Measurements from ENCODE around the gene SRP9.

SRP9 gene, protein sequence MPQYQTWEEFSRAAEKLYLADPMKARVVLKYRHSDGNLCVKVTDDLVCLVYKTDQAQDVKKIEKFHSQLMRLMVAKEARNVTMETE

DNA sequence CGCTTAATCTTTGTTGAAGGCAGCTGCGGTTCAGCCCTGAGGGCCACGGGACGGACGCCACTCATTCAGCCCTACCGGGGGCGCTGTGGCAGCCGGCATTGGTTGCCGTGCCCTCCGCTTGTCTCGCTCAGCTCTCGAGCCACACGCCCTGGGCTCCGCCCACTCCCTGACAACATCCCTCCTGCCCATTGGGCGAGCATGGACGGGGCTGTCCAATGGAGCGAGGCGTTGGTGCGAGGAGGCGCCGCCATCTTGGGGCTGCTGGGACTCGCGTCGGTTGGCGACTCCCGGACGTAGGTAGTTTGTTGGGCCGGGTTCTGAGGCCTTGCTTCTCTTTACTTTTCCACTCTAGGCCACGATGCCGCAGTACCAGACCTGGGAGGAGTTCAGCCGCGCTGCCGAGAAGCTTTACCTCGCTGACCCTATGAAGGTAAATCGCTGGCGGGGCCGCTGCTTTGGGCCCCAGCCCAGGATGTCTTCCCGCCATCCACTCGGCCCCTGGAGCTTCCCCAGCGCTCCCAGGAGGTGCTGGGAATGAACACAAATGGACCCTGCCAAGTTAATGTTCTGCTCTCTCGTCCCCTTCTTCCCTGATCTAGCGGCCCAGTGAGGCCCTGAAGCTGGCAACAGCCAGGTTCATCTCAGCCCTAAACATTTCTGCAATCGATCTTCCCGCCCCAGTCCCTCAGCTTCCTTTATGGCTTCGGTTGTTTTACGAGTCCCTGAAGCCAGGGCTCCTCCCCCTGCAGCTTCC, at the start of gene SRP9:
Gene SRP9, plus strand, starts transcription at position 244 of the 754 bp plus-strand sequence. Its CDS starts 115 bp downstream, at position 359.
- peak; percentile 96 for DNase-seq

DNA sequence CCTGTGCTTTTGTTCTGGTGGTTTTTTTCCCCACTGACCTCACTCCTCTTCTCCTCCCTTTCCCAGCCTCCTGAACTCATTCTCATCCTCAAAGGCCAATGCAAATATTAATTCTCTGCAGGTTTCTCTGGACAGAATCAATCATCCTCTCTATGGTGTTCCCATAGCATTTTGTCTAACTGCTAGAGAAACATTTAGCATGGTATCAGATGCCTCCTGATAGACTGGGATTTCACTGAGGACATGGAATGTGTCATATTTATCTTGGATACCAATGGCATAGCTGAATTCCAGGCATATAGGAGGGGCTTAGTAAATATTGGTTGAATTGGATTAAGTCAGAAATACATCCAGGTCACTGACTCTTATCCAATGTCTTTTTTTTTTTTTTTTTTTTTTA, 46.1 kb upstream of the SRP9 start:
- no peak for DNase-seq

DNA sequence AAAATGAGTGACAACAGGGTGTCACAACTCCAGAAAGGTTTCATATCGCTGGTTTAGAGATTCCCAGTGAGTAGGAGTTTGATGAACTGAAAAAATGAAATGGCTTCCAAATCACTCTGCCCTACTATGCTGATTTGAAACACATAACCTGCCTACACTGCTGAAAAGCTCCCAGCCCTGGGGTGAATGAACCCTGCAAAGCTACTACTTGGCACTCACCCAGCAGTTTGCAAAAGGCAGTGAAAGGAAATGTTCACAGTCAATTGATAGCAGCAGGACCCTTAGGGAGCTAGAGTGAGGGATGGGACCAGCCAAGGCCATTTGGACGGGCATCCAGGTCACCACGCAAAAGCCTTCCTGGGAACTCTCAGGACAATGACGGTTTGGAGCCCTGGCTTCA, 44.4 kb upstream of the SRP9 start:
- no peak for DNase-seq

DNA sequence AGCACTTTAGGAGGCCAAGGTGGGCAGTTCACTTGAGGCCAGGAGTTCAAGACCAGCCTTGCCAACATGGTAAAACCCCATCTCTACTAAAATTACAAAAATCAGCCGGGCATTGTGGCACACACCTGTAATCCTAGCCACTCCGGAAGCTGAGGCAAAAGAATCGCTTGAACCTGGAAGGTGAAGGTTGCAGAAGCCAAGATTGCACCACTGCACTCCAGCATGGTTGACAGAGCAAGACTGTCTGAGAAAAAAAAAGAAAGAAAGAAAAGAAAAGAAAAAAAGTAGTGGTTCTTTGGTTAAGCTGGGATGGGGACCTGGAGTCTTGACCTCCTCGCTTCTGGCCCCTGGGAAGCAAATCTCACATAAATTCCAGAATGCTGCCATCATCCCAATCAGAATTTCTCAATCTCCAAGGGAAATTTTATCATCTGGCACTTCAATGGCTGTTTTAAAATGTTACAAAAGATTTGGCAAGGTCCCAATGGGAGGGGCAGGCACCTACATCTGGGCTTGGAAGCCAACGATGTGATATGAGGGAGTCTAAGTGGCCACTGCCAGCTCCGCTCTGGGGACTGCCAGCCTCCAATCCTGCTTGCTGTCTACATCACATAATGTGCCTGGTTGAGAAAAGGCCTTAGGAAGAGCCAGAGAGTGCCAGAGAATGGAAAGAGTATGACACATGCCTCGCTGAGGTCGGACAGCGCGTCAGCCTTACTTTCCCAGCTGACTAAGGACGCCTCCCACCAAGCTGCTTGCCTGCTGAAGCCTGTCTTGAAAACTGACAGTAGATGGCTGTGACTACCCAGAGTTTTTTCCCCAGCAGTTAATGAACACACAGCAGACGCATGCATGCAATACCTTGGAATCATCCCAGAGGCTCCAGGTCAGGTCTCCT, 42.1 kb upstream of the SRP9 start:
- DNase-seq = peak; percentile 76

DNA sequence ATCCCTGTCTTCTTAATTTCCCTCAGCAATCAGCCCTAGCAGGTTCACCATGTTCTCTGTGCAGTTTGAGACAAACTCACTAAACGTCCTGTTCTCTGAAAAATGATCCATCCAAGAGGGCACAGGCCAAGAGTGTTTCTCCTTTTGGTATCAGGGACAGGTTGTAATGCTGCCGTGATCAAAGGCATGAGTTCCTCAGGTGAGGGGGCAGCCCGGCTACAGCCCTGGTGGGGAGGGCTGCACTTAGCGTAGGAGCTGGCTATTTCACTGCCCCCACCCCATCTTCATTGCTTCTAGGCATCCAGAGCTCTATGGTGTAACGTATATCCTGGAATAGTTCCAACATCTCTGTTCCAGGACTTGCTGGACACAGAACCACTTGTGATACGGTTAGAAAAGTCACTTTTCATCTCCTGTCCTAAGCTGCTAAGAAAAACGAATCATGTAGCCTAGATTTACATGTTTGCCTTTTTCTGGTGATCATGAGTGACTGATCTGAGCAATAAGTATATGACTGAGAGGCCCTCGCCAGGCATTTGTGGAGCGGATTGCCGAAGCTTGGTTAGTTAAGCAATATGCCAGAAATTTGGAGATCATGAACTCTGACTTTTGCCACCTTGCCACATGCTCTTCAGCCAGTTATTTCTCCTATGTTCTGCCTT, 41.1 kb upstream of the SRP9 start:
- no peak for DNase-seq

DNA sequence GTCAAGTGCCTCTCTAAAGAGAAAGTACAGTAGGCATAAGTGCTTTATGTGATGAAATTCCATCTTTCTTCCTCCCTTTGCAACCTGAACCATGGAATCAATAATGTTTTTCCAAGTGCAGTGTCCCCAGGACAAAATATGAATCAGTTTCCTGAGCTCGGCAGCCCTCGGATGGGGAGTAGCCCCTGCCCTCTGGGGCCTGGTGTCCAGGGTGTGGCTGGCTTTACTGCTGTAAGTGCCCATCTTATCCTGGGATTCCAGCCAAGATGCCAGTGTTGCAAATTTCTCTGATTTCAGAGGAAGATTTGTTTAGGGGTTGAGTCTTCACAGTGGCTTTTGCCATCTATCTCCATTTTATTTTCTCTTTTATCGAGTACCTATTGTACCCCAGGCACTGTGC, 40.5 kb upstream of the SRP9 start:
- no peak for DNase-seq

DNA sequence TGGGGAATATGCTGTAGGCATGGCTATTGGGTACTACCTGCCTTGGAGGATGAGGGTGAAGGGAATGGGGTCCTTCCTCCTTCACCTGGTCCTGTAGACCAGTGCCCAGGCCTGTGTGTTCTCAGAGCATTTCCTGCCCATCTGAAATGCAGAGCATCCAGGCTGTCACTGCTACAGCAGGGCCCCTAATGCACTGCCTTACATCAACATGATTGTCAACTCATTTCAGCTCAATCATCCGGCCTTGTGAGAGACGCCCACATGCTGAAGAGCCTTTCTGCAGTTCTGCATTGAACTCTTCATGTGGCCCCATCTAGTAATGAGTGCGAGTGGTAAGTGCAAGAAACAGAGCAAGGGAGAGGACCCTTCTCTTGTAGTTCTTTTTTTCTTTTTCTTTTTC, 39.8 kb upstream of the SRP9 start:
- no peak for DNase-seq

DNA sequence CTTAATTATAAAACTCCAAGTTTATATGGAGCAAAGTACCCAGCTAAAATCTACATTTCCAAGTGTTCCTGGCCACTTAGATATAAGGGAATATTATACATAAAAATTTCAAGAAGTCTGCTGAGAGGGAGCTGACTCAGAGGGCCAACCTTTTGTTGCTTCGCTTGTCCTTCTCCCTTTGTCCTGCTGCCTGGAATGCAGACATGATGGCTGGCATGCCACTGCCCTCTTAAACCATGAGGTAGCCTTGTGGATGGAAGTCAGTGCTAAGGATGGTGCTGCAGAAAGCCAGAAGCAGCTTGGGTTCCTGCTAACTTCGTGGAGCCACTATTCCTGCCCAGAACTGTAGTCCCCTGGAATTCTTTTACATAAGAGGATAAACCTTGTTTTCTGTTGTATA, 38.9 kb upstream of the SRP9 start:
- DNase-seq = no peak

DNA sequence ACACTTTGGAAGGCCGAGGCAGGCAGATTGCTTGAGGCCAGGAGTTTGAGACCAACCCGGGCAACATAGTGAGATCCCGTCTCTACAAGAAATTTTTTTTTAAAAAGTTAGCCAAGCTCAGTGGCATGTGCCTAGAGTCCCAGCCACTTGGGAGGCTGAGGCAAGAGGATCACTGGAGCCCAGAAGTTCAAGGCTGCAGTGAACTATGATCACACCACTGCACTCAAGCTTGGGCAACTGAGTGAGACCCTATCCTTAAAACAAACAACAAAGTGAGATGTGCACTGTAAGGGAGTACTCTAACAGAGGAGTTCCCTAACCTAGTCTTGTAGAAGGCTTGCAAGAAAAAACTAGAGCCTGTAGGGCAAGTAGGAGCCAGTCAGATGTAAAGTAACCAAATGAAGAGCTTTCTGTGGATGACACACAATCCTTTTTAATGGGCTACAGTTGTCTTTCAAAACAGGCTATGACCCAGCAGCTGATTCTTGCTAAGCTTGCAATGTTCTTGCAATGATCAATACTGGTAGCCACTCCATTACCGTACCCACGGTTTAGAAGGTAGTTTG, 38.0 kb upstream of the SRP9 start:
- no peak for DNase-seq

DNA sequence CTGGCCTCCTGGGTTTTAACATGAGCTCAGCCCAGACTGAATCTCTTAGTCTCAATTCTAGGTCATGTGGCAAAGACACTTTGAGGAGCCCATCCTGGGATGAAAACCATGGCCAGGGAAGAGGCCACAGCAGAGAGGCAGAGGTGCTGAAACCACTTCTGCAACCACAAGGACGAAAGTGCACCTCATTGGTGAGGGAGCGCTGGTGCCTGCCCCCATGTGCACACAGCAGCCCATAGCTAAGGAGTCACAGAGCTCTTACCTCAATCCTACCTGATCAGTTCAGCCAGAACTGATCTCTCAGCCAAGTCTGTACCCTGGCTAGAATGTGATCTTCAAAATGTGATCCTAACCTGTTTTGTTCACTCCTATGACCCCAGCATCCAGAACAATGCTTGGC, 32.9 kb upstream of the SRP9 start:
- no peak for DNase-seq

DNA sequence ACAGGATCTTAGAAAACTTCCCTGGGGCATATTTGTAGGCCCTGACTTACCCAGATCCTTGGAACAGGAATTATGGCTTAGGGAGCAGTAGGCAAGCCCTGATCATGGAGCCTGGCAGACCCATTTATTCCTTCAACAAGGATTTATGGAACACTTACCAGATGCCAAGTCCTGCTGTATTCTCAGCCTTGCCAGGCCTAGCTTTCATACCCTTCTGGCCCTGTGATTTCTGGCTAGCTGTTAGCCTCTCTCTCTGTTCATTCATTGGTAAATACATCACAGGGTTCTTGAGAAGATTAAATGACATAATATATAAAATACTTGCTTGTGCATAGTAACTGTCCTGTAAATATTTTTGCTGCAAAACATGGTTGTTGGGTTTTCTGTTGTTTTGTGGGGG, 32.4 kb upstream of the SRP9 start:
- DNase-seq = peak; percentile 98

DNA sequence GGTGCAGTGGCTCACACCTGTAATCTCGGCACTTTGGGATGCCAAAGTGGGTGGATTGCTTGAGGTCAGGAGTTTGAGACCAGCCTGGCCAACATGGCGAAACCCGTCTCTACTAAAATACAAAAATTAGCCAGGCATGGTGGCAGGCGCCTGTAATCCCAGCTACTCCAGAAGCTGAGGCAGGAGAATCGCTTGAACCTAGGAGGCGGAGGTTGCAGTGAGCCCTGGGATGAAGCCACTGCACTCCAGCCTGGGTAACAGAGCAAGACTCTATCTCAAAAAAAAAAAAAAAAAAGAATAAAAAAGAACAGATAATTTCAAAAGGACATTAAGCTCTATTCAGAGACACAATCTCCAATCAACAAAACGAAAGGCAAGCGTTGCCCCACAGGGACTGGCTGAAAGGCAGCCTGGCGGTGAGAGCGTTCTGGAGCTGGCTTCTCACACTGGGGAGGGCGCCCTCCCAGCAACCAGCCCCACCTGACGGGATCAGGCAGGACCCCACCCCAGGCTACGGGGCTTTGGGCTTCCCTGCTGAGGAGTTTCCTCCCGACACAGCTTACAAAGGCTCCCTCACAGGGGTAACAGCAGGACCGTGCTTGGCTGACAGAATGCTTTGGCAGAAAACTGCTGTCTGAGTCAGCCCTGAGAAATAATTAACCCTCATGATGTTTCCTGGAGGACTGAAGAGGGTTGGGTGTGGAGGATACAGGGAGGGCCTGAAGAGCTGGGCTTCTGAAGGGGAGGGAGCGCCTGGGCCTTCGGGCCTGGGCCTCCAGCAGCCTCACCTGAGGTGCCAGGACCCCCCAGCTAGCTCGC, 31.1 kb upstream of the SRP9 start:
- DNase-seq = peak; percentile 97

DNA sequence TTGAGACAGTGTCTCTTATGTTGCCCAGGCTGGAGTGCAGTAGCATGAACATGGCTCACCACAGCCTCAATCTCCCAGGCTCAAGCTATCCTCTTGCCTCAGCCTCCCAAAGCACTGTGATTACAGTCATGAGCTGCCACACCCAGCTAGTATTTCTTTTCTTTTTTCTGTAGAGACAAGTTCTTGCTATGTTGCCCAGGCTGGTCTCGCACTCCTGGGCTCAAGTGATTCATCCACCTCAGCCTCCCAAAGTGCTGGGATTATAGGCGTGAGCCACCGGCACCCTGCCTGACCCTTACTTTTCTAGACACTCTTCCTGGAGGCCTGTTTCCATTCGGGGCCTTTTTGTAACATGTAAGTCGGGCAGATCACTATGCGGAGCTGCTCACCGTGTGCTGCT, 30.1 kb upstream of the SRP9 start:
- DNase-seq = no peak

DNA sequence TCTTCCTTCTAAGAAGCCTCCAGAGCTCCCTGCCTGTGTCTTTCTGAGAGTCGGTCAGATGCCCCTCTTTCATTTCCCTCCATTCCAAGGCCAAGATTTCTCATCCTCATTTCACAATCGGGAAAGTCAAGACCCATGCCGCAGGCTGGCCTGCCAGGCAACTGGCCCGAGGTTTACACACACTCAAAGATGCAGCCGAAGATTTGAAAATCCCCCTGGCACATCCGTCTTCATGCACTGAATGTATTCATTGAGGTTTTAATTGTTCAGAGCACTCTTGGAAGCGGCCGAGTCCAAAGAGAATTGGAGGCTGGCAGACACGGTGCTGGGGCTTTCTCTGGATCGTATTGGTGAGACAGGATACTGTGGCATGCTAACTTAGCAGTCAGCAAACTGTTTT, 29.1 kb upstream of the SRP9 start:
- no peak for DNase-seq

DNA sequence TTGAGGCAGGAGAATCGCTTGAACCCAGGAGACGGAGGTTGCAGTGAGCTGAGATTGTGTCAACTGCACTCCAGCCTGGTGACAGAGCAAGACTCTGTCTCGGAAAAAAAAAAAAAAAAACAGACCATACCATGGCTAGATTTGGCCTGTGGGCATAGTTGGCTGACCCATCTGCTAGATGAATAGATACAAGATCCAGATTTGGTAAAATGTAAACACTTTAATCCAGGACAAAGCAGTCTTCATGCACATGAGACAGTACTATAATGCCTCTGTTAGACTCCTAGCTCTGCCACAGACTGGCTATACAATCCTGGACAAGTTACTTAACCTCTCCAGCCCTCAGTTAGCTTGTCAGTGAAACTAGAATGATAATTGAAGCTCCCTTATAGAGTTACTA, 27.9 kb upstream of the SRP9 start:
- no peak for DNase-seq

DNA sequence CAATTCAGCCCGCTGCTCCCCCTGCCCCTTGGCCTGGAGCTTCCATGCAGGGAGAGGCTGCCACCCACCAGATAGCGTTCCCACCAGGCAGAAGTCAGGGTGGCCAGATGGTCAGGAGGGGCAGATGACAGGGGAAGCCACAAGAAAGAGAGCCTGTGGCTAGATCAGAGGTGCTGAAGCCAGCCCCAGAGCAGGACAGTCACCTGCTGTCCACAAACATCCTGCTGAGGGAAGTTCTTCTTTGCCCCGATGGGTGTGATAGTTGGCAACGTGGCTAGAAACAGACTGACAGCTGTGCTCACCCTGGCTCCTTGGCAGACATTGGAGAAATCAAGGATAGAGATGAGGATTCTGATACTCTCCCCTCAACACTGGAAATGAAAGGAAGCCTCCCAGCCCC, 27.2 kb upstream of the SRP9 start:
- peak; percentile 69 for DNase-seq

DNA sequence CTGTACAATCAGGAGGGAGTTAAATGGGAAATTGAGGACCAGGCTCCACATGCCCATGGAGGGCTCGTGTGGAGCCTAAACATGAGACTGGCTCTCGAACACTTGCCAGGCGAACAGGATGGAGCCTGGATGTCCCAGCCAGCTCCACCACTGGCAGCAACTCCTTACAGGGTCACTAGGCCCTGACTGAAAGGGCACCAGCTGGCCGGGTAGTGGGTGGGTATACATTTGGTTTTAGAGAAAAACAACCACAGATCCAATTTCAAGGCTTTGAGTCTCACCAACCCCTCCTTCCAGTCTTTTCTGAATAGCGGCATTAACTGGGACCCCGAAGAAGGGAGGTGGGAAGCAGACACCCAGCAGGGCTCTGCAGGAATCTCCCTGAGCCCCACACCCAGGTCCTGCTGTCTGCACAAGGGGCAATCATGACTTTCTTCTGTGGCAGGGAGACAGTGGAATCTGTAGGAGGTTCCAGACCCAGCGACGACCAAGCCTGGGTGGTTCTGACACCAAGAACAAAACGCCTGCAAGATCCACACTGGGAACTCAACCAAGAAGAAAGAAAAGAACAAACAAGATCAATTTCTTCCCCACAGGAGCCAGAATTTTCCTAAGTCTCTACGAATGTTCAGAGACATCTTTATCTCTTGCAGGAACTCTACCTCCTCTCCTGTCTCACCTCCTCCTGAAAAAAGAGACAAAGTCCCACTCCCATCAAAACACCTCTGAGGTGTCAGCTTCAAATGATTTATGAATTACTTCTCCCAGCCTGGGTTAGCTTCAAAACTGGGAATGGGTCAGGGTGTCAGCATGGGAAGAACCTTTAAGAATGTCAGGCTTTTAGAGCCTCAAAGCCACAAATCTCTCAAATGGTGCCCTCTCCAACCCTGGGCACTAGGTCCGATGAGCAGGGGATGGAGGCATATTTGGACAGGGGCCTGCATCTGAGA, 26.5 kb upstream of the SRP9 start:
- DNase-seq = peak; percentile 69

DNA sequence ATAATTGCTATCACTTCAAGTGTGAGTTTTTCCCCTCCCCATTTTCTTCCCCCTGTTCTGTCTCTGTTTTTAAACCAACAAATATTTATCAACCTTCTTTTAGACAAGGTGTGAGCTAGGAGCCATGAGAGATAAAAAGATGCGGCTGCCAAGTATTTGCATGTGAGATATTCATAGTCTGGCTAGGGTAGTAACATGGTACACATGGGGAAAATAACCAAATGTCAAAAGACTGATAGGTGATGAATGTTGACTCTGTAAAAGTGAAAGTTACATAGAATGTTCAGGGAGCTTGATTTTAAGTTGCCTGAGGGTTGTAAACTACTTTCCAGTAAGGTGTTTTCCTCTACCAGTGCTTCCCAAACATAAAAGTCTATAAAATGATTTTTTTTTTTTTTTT, 25.4 kb upstream of the SRP9 start:
- no peak for DNase-seq

DNA sequence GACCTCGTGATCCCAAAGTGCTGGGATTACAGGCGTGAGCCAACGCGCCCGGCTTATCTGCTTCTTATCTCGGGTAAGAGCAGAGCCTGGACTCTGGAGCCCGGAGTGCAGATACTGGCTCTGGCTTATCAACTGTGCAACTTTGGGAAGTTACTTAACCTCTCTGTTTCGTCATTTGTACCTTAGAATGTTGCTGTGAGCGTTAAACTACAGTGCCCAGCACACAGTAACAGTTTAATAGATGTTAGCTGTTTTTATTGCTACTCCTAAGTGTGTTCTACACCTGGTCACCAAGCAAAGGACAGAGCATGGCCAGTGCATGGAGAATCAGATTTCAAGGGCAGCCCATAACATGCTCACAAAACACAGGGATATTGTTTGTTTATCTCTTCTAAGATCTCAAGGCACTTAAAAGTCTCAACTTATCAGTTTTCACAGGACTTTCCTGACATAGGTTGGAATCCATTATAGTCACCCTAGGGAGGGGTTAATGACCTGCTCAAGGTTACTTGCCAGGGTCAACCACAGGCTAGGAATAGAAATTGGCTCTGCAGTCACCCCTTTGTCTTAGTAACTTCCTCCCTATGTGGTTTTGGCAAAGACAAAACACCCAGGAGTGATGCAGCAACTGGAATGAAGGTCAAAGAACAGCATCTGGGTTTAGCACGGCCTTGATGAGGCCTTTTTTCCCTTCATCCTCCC, 22.5 kb upstream of the SRP9 start:
- DNase-seq = no peak

DNA sequence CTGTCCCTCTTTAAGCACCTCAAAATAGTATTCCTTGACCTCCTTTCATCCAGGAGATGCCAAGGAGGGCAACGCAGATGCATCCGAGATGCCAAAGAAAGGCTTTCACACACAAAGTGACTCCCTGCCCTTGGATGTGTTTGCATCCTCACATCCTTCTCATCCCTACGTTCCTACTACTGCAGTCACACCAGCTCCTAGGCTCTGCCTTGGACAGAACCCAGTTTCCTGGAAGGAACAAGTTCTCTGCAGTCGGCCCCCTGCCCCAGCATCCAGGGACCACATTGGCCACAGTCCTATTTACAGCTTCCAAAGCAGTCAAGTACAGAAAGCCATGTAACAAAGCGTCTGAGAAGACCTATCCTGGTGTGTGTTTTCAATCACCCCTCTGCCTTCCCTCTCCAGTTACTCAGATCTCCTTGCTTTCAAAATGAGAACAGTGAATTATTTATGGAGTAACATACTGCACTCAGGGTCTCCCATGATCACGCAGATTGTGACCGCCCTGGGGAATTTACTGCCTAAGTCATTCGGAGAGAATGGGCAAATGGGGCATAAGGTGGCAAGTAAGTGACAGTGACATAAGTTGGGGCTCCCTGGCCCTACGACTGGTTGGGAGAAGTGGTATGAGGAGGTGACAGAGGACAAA, 21.8 kb upstream of the SRP9 start:
- DNase-seq = no peak

Measured in NCI-H446 treated with DMSO at 0.1 percent for 48 hours (cell line).